NB4 (cell line): Measurements from ENCODE around the gene ZSCAN16.

Experiments used
- POLR2A ChIP-seq: IDR thresholded peaks from 2 replicates; pipeline ENCODE4 v1.6.1; 2011; ENCODE audit warnings: mild to moderate bottlenecking; ENCODE audit not compliant: insufficient read length; ENCODE audit errors: extremely low read depth
- TF ChIP-seq, protein P1 (sequence below): IDR thresholded peaks from one replicate; pipeline ENCODE4 v1.5.1; 2012; ENCODE audit warnings: low read depth, low read length
- TF ChIP-seq, protein P2 (sequence below): IDR thresholded peaks from 2 replicates; pipeline ENCODE4 v1.6.1; 2011; ENCODE audit warnings: low read depth, low read length

DNA sequence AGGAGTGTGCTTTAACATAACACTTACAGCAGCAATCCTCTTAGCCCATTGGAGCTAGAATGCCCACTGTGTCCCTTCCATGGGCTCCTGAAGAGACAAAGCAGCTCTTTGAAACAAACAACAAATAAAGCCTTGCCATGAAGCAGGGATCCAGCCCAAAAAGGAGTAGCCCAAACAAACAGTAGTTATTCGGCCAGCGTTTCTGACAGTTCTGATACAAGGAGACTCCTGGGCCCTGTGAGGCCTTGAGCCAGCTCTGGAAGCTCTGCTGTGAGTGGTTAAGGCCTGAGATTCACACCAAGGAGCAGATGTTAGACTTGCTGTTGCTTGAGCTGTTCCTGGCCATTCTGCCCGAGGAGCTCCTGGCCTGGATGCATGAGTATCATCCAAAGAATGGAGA, 16.9 kb upstream of the ZSCAN16 start:
- TF ChIP-seq, protein P1, sequence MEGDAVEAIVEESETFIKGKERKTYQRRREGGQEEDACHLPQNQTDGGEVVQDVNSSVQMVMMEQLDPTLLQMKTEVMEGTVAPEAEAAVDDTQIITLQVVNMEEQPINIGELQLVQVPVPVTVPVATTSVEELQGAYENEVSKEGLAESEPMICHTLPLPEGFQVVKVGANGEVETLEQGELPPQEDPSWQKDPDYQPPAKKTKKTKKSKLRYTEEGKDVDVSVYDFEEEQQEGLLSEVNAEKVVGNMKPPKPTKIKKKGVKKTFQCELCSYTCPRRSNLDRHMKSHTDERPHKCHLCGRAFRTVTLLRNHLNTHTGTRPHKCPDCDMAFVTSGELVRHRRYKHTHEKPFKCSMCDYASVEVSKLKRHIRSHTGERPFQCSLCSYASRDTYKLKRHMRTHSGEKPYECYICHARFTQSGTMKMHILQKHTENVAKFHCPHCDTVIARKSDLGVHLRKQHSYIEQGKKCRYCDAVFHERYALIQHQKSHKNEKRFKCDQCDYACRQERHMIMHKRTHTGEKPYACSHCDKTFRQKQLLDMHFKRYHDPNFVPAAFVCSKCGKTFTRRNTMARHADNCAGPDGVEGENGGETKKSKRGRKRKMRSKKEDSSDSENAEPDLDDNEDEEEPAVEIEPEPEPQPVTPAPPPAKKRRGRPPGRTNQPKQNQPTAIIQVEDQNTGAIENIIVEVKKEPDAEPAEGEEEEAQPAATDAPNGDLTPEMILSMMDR: no peak
- TF ChIP-seq POLR2A: no peak
- TF ChIP-seq, protein P2, sequence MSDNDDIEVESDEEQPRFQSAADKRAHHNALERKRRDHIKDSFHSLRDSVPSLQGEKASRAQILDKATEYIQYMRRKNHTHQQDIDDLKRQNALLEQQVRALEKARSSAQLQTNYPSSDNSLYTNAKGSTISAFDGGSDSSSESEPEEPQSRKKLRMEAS: no peak
